H7 (cell line): Measurements from ENCODE around the gene KBTBD13. TPM values are rescaled to one million over a fixed set of nuclear protein-coding genes. Genes with fewer than 3 reads are reported as not detected.
A peak's percentile ranks its signal among the peaks of the same experiment; 100 is the strongest.
"Not testable (repeated sequence)": the region's sequence is repeated elsewhere in the genome, so short reads cannot be mapped to it uniquely, and the experiment has no call there.

Source experiments
- DNase-seq: peaks from one replicate; pipeline ENCODE4 v3.0.0; 2012
- H3K27me3 ChIP-seq: 2 replicates; pipeline ENCODE4 v1.6.0; 2011; ENCODE audit warnings: mild to moderate bottlenecking, low read length; ENCODE audit not compliant: control insufficient read depth, insufficient read depth
- H3K36me3 ChIP-seq: replicated peaks from 2 replicates; pipeline ENCODE4 v1.5.1; 2011; ENCODE audit warnings: low read length; ENCODE audit not compliant: control insufficient read depth, insufficient read depth
- H3K4me3 ChIP-seq: 2 replicates; pipeline ENCODE4 v1.5.1; 2011; ENCODE audit warnings: low read depth, mild to moderate bottlenecking, control low read depth, low read length, moderate library complexity; ENCODE audit not compliant: insufficient read depth
- total RNA-seq: library from RNA; depleted of rRNA; stranded (reverse); fragments of >200 nt; shearing (Covaris generic); gene quantifications from 2 replicates; pipeline ENCODE4 v1.2.3, GENCODE V29; 2014

KBTBD13 gene
- total RNA-seq, 1 experiment from 2014 or later: 0.17 TPM

- DNase-seq: no peak
- no peak overlapping the region for H3K4me3 ChIP-seq
- no peaks in the 10 kb centered on the region; the same call in 1 of the 2 replicates for H3K36me3 ChIP-seq
- H3K27me3 ChIP-seq: no peaks in the 10 kb centered on the region
These were observed 19.2 kb downstream of the KBTBD13 start for GRCh38 chr15:65095747-65096104.

- H3K4me3 ChIP-seq: no peak overlapping the region
- DNase-seq: no peak
- H3K27me3 ChIP-seq: no peaks in the 10 kb centered on the region
- no peaks in the 10 kb centered on the region; the same call in 1 of the 2 replicates for H3K36me3 ChIP-seq
These were observed 20.2 kb downstream of the KBTBD13 start for GRCh38 chr15:65096481-65097385.

- no peak for DNase-seq
- H3K27me3 ChIP-seq: peaks cover 2% of the 10 kb centered on the region; the same call in 1 of the 2 replicates
- H3K4me3 ChIP-seq: no peak overlapping the region
- no peaks in the 10 kb centered on the region; the same call in 1 of the 2 replicates for H3K36me3 ChIP-seq
These were observed 21.2 kb downstream of the KBTBD13 start for GRCh38 chr15:65097651-65098263.

- H3K4me3 ChIP-seq: no peak overlapping the region
- H3K36me3 ChIP-seq: no peaks in the 10 kb centered on the region; the same call in 1 of the 2 replicates
- H3K27me3 ChIP-seq: peaks cover 2% of the 10 kb centered on the region; the same call in 1 of the 2 replicates
- DNase-seq: no peak
These were observed 22.8 kb downstream of the KBTBD13 start for GRCh38 chr15:65099336-65099735.

- not testable (repeated sequence) for H3K4me3 ChIP-seq, H3K27me3 ChIP-seq, DNase-seq, H3K36me3 ChIP-seq
These were observed 23.3 kb downstream of the KBTBD13 start for GRCh38 chr15:65099801-65100200.

- H3K4me3 ChIP-seq: no peak overlapping the region
- no peak for DNase-seq
- H3K27me3 ChIP-seq: peaks cover 2% of the 10 kb centered on the region; the same call in 1 of the 2 replicates
- H3K36me3 ChIP-seq: no peaks in the 10 kb centered on the region; the same call in 1 of the 2 replicates
These were observed 23.9 kb downstream of the KBTBD13 start for GRCh38 chr15:65100442-65100841.

- Histone ChIP-seq H3K36me3 (no peaks in the 10 kb centered on the region; the same call in 1 of the 2 replicates), H3K27me3 (peaks cover 2% of the 10 kb centered on the region; the same call in 1 of the 2 replicates), H3K4me3 (peak overlapping the region; percentile 28)
- peak; percentile 90 for DNase-seq
These were observed 24.9 kb downstream of the KBTBD13 start for GRCh38 chr15:65101411-65101890.

GRCh38 chr15:65101891-65102708 lies 25.6 kb downstream of the KBTBD13 start:
- DNase-seq: peak; percentile 84
- H3K4me3 ChIP-seq: peak overlapping the region; percentile 35
- H3K36me3 ChIP-seq: no peaks in the 10 kb centered on the region; the same call in 1 of the 2 replicates
- peaks cover 2% of the 10 kb centered on the region; the same call in 1 of the 2 replicates for H3K27me3 ChIP-seq

GRCh38 chr15:65102912-65103311 lies 26.4 kb downstream of the KBTBD13 start:
- Histone ChIP-seq H3K4me3 (no peak overlapping the region), H3K36me3 (no peaks in the 10 kb centered on the region; the same call in 1 of the 2 replicates), H3K27me3 (peaks cover 2% of the 10 kb centered on the region; the same call in 1 of the 2 replicates)
- DNase-seq: no peak

- Histone ChIP-seq H3K27me3 (peaks cover 2% of the 10 kb centered on the region; the same call in 1 of the 2 replicates), H3K36me3 (no peaks in the 10 kb centered on the region), H3K4me3 (no peak overlapping the region)
- DNase-seq: no peak
These were observed 28.5 kb downstream of the KBTBD13 start for GRCh38 chr15:65105038-65105437.

- H3K27me3 ChIP-seq: peaks cover 2% of the 10 kb centered on the region; the same call in 1 of the 2 replicates
- no peak overlapping the region for H3K4me3 ChIP-seq
- DNase-seq: no peak
- no peaks in the 10 kb centered on the region for H3K36me3 ChIP-seq
These were observed 29.6 kb downstream of the KBTBD13 start for GRCh38 chr15:65106011-65106590.

GRCh38 chr15:65110676-65111292 lies 34.2 kb downstream of the KBTBD13 start:
- Histone ChIP-seq H3K27me3 (no peaks in the 10 kb centered on the region), H3K4me3 (no peak overlapping the region), H3K36me3 (no peaks in the 10 kb centered on the region; the same call in 1 of the 2 replicates)
- peak; percentile 50 for DNase-seq

- Histone ChIP-seq H3K27me3 (no peaks in the 10 kb centered on the region), H3K36me3 (peaks cover 12% of the 10 kb centered on the region), H3K4me3 (no peak within 1 kb of the TSS)
- DNase-seq: no peak
These were observed 38.5 kb downstream of the KBTBD13 start, which contains the start of gene UBAP1L for GRCh38 chr15:65115086-65115485. UBAP1L (minus strand) TSS chr15:65115200; CDS start chr15:65106215, 8,985 bp downstream.
